Hematopoietic multipotent progenitor cell treated with erythropoietin and hydrocortisone succinate and interleukin-3 and kit ligand, for 17 days (in vitro differentiated cells): ENCODE measurements around the gene TMEM8B.
"Not testable (repeated sequence)": the region's sequence is repeated elsewhere in the genome, so short reads cannot be mapped to it uniquely, and the experiment has no call there.

Experiments used
- DNase-seq: peaks from one replicate; pipeline ENCODE4 v3.0.0-alpha.2; 2015; ENCODE audit warnings: low spot score

The TMEM8B gene

DNA sequence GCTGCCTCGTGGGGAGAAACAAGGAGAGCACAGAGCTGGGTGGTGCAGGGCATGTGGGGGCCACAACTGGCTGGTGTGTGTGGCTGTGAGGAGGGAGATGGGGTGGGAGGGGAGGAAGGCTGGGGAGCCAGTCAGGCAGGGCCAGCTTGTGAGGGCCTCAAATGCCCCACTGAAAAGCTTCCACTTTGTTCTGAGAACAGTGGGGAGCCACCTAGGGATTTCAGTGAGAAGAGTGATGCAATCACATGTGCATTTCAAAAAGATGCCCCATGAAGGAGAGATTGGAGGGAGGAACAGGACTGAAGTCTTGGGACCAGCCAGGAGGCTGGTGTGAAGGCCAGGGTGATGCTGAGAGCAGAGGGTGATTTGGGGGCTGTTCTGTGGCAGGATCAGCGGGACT, 39.9 kb downstream of the TMEM8B start:
- DNase-seq = no peak

GRCh38 chr9:35869621-35870216, 40.7 kb downstream of the TMEM8B start:
- no peak for DNase-seq

- no peak for DNase-seq
These were observed 41.4 kb downstream of the TMEM8B start, which contains the start of gene OR13J1 for GRCh38 chr9:35870351-35870923. Gene OR13J1 (minus strand): TSS chr9:35870401. CDS start chr9:35870401, 0 bp downstream.

GRCh38 chr9:35871545-35871944, 42.5 kb downstream of the TMEM8B start:
- DNase-seq = no peak

- DNase-seq = no peak
These were observed 43.5 kb downstream of the TMEM8B start for GRCh38 chr9:35872505-35872904.

DNA sequence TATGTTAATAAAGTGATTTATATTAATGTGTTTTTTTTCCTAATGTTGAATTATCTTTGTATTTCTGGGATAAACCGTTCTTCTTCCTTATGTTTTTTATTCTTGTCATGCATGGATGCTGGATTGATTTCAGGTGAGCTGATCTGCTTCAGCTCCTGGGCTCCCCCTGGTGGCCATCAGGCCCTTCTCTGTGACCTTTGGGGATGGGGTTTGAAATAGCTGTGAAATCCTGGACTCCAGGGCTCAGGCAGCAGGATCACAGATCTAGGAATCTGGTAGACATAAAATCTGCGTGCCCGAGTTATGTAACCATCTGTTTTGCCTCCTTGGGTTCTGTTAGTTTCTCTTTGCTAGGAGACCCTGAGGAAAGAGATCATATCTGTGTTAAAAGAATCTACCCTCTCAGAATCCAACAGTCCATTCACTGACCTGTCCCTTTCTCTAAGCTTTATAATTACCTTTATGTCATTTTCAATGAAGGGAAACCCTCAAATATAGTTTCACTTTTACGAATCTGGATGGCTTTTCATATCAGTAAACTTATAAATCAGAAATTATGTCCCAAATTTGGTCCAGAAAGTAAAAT, 53.3 kb downstream of the TMEM8B start:
- DNase-seq = peak; percentile 84

GRCh38 chr9:35882996-35883395, 54.0 kb downstream of the TMEM8B start:
- no peak for DNase-seq

DNA sequence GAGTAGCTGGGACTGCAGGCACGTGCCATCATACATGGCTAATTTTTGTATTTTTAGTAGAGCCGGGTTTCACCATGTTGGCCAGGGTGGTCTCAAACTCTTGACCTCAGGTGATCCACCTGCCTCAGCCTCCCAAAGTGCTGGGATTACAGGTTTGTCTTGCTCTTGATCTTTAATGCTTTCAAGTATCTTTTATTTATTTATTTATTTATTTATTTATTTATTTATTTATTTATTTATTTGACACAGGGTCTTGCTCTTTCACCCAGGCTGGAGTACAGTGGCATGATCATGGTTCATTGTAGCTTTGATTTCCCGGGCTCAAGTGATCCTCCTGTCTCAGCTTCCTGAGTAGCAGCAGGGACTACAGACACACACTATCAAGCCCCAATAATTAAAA, 55.9 kb downstream of the TMEM8B start:
- DNase-seq = not testable (repeated sequence)

DNA sequence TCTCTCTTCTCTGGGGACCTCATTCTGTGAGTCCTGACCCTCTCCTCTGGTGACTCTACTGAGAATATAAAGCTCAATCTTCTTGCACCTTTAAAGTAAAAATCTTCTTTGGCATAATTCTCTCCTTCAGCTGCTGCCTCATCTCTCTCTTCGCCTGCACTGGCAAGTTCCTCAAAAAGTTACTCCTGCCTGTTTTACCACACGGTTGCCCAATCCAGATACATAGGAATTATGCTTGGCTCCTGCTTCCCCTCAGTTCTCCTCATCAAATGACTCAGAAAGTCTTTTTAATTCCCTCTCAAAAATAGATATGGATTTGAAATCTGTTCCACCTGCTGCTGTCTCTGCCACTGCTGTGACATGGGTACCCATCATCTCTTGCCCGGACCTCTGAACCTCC, 62.6 kb downstream of the TMEM8B start:
- no peak for DNase-seq

- DNase-seq = no peak
These were observed 63.0 kb downstream of the TMEM8B start for GRCh38 chr9:35892051-35892450.

DNA sequence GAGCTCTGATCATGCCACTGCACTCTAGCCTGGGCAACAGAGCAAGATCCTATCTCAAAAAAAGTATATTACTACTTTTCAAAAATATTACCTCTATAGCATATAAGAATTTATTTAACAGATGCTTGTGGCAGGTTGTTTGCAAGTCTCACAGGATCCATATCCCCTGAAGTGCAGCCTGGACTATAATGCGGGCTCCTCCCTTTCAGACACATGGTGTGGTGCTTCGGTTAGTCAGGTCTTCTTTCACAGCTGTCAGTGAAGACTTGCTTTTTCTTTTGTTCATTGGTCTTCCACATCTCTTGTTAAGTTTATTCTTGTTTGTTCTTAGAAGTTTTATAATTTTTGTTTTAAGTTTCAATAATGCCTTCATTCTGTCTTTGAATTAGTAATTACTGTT, 67.5 kb downstream of the TMEM8B start:
- no peak for DNase-seq

- not testable (repeated sequence) for DNase-seq
These were observed 68.5 kb downstream of the TMEM8B start for GRCh38 chr9:35897376-35898099.

- DNase-seq = no peak
These were observed 69.3 kb downstream of the TMEM8B start for GRCh38 chr9:35898337-35898736.

DNA sequence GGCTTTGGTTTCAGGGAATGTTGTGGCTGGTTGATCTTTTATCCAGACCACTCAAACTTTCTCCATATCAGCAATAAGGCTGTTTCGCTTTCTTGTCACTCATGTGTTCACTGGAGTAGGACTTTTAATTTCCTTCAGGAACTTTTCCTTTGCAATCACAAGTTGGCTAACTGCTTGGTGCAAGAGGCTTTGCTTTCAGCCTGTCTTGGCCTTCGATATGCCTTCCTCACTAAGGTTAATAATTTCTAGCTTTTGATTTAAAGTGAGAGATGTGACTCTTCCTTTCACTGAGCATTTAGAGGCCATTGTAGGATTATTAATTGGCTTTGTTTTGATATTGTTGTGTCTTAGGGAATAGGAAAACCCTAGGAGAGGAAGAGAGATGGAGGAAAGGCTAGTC, 70.0 kb downstream of the TMEM8B start:
- no peak for DNase-seq

DNA sequence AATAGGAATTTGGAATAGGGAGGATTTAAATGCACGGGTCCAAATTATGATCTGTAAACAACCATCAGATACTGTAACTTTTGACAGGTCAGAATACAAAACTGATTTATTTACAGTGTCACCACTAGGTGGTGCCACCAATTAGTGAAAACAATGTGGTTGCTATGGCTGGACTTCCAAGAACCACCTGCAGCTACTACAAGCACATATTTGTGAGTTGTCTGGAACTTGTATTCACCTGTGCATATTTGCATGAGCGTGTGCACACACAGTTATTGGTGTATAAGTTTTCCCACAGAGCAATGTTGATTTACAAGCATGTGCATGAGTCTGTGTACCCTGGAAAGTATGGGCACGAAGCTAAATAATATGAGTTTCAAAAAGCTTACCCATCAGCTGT, 74.0 kb downstream of the TMEM8B start:
- peak; percentile 53 for DNase-seq

- no peak for DNase-seq
These were observed 75.3 kb downstream of the TMEM8B start for GRCh38 chr9:35904338-35904737.

DNA sequence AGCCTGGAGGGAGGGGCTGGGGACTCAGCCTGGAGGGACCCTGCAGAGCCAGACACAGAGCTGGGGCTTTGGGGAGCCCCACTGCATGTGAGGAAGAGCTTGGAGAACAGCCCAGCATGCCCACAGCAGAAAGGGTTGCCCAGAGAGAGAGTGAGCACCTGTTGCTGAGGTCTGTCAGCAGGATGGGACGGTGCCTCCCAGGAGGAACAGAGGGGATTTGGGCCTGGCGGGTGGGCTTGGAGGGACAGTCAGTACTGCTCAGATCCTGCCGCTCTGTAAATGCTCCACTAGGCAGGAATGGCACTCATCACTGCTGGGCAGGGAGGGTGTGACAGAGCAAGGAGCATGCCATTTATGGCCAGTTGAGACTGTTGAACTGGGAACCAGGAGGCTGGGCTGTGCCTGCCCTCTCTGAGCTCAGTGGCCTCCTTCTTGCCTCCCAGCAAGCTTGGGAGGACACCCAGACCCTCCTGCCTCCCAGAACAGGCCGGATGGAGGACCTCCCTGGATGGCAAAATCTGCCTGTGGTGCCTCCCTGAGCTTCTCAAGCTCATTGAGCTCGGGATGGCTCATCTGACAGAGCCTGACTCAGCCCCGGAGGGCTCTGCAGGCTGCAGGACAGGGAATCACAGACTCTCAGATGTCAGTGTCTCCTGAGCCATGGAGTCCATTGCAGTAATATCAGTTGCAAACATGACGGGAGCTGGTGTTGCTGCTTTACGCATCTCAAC, 76.2 kb downstream of the TMEM8B start:
- DNase-seq = no peak

GRCh38 chr9:35905912-35906679, 77.1 kb downstream of the TMEM8B start, which contains the start of gene HRCT1:
Gene HRCT1 (plus strand): TSS chr9:35906202. CDS start chr9:35906288, 86 bp downstream.
- no peak for DNase-seq

GRCh38 chr9:35906923-35907699, 78.1 kb downstream of the TMEM8B start:
- no peak for DNase-seq

DNA sequence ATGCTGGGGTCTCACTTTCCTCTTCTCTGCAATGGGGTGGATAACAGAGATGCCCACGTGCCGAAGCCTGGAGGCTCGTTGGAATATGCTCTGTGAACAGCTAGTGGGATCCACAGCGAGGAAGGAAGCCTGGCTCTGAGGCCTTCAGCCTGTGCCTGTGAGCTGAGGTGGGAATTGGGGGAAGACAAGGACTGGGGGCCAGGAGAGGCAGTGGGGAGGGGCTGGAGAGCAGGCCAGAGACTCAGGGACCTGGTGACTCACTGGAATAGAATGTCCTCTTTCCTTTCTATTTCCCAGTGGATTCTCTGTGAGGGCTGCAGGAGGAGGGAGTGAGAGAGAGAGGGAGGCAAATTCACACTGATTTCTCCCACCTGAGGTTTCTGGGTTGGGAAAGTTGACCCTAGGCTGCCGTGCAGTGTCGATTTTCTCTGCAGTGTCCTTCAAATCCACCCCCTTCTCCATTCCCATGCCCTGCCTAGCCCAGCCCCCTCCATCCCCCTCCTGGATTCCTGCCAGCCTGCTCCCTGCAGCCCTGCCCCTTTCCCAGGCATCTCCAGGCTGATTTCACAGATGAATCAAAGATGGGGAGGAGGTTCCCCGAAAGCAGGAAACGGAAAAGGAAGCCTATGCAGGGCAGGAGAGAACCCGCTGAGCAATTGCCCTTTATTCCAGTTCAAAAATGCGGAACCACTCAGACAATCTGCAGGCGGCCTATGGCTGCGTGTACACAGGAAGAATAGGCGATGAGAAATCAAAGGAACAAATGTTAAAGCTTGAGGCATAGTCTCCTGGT, 78.9 kb downstream of the TMEM8B start:
- DNase-seq = no peak
